H1 (cell line): Measurements from ENCODE around the gene ACAD11. TPM values are rescaled to one million over a fixed set of nuclear protein-coding genes. Genes with fewer than 3 reads are reported as not detected.

Experiments used
- CTCF ChIA-PET: fragments of 300-600 bp; sonication (Branson Sonifier 250); formaldehyde crosslinking; loops from one replicate; lab custom pipeline; 2021; ENCODE audit not compliant: partially characterized antibody; lab: Charles Lee
- POLR2A ChIA-PET: fragments of 300-600 bp; sonication (Branson Sonifier 250); formaldehyde crosslinking; loops from one replicate; lab custom pipeline; 2021; ENCODE audit warnings: inconsistent platforms; ENCODE audit not compliant: partially characterized antibody; lab: Charles Lee
- DNase-seq, 2 experiments: peaks; one replicate each; pipeline versions ENCODE4 v3.0.0 to v3.0.0-alpha.2; 2010 to 2022; ENCODE audit warnings: low spot score in 2 of 2, low read depth in 1 of 2, mixed read lengths in 1 of 2
- FAIRE-seq: peaks from 2 replicates; lab custom pipeline; 2011; peaks lifted over from hg19 to GRCh38; lab: Jason Lieb, UNC
- H2AFZ ChIP-seq: 2 replicates; pipeline ENCODE4 v1.8.1; 2012; ENCODE audit warnings: low read length, inconsistent platforms
- H2AK5ac ChIP-seq: 2 replicates; pipeline ENCODE4 v1.6.1; 2013; ENCODE audit warnings: low read depth, low read length
- H2BK120ac ChIP-seq: replicated peaks from 2 replicates; pipeline ENCODE3; 2013; ENCODE audit warnings: low read depth, low read length, inconsistent platforms
- H2BK12ac ChIP-seq: 2 replicates; pipeline ENCODE4 v1.6.1; 2013; ENCODE audit warnings: low read depth, low read length
- H2BK15ac ChIP-seq: 2 replicates; pipeline ENCODE4 v1.6.1; 2013; ENCODE audit warnings: low read length
- H2BK20ac ChIP-seq: 2 replicates; pipeline ENCODE4 v1.6.1; 2013; ENCODE audit warnings: low read length
- H2BK5ac ChIP-seq: 2 replicates; pipeline ENCODE4 v1.6.1; 2013; ENCODE audit warnings: low read depth, low read length
- H3K14ac ChIP-seq: 2 replicates; pipeline ENCODE4 v1.6.1; 2013; ENCODE audit warnings: inconsistent platforms; ENCODE audit not compliant: insufficient read length
- H3K18ac ChIP-seq: 2 replicates; pipeline ENCODE4 v1.6.1; 2013; ENCODE audit warnings: low read length; ENCODE audit errors: extremely low read depth
- H3K23ac ChIP-seq: 2 replicates; pipeline ENCODE4 v1.6.1; 2013; ENCODE audit warnings: inconsistent platforms; ENCODE audit not compliant: insufficient read length
- H3K23me2 ChIP-seq: 2 replicates; pipeline ENCODE4 v1.6.1; 2013; ENCODE audit warnings: low read depth, low read length
- H3K27ac ChIP-seq: 2 replicates; pipeline ENCODE4 v1.6.1; 2011; ENCODE audit warnings: low read depth, low read length, inconsistent platforms
- H3K27me3 ChIP-seq, 4 experiments: replicated peaks in 1 of 4; 1 replicate in 1 of 4; 2 replicates in 3 of 4; pipeline versions ENCODE4 v1.6.1 to v1.8.1; 2011 to 2013; ENCODE audit warnings: low read length in 3 of 4, mild to moderate bottlenecking in 3 of 4, inconsistent platforms in 2 of 4, mixed read lengths in 2 of 4, moderate library complexity in 1 of 4; ENCODE audit not compliant: control insufficient read depth in 3 of 4, insufficient read depth in 3 of 4; ENCODE audit errors: extremely low read depth in 1 of 4
- H3K36me3 ChIP-seq, 4 experiments: 2 replicates each; pipeline versions ENCODE4 v1.6.1 to v1.8.1; 2011 to 2013; ENCODE audit warnings: mild to moderate bottlenecking in 4 of 4, low read length in 3 of 4, moderate library complexity in 2 of 4, control low read depth in 1 of 4, inconsistent platforms in 1 of 4; ENCODE audit not compliant: insufficient read depth in 4 of 4, control insufficient read depth in 2 of 4
- H3K4ac ChIP-seq: replicated peaks from 2 replicates; pipeline ENCODE3; 2013; ENCODE audit warnings: low read length, low read depth, mixed read lengths, inconsistent platforms; ENCODE audit not compliant: insufficient read length
- H3K4me1 ChIP-seq, 4 experiments: replicated peaks in 1 of 4; 1 replicate in 1 of 4; 2 replicates in 3 of 4; pipeline versions ENCODE4 v1.6.1 to v1.8.1; 2011 to 2013; ENCODE audit warnings: low read length in 3 of 4, inconsistent platforms in 2 of 4, mixed read lengths in 1 of 4; ENCODE audit not compliant: insufficient read depth in 4 of 4, control insufficient read depth in 3 of 4
- H3K4me2 ChIP-seq, 2 experiments: 2 replicates each; pipeline versions ENCODE4 v1.6.1 to v1.8.1; 2011 to 2013; ENCODE audit warnings: low read depth in 2 of 2, low read length in 2 of 2, control low read depth in 1 of 2, inconsistent platforms in 1 of 2, mild to moderate bottlenecking in 1 of 2; ENCODE audit not compliant: insufficient read depth in 1 of 2
- H3K4me3 ChIP-seq, 4 experiments: fragments of 200-600, 300-600 bp in 1 of 4; sonication (generic), shearing (Covaris generic), sonication (Bioruptor Twin) in 1 of 4; 2 replicates each; pipeline versions ENCODE4 v1.5.1 to v1.8.1; 2011 to 2016; ENCODE audit warnings: low read length in 4 of 4, low read depth in 3 of 4, control low read depth in 2 of 4, inconsistent platforms in 2 of 4, mild to moderate bottlenecking in 2 of 4, mixed read lengths in 1 of 4, moderate library complexity in 1 of 4; ENCODE audit not compliant: insufficient read depth in 2 of 4; ENCODE audit errors: extremely low read depth in 1 of 4
- H3K56ac ChIP-seq: replicated peaks from 2 replicates; pipeline ENCODE3; 2013; ENCODE audit warnings: low read depth, mild to moderate bottlenecking, mixed read lengths, low read length, inconsistent platforms; ENCODE audit not compliant: insufficient read length
- H3K79me1 ChIP-seq: 2 replicates; pipeline ENCODE4 v1.6.1; 2013; ENCODE audit warnings: low read depth, low read length, control low read depth
- H3K79me2 ChIP-seq, 2 experiments: 2 replicates each; pipeline versions ENCODE4 v1.6.1 to v1.8.1; 2012 to 2013; ENCODE audit warnings: low read length in 2 of 2, mild to moderate bottlenecking in 2 of 2, inconsistent platforms in 1 of 2; ENCODE audit not compliant: insufficient read depth in 2 of 2, control insufficient read depth in 1 of 2
- H3K9ac ChIP-seq, 4 experiments: replicated peaks in 1 of 4; 1 replicate in 1 of 4; 2 replicates in 3 of 4; pipeline versions ENCODE4 v1.6.1 to v1.8.1; 2011 to 2013; ENCODE audit warnings: low read depth in 3 of 4, low read length in 3 of 4, control low read depth in 2 of 4, mild to moderate bottlenecking in 2 of 4, moderate library complexity in 2 of 4, inconsistent platforms in 1 of 4; ENCODE audit errors: extremely low read depth in 1 of 4
- H3K9me3 ChIP-seq, 2 experiments: 2 replicates each; pipeline versions ENCODE4 v1.6.1 to v1.8.1; 2012 to 2013; ENCODE audit warnings: mild to moderate bottlenecking in 2 of 2, moderate library complexity in 2 of 2, control low read depth in 1 of 2, inconsistent platforms in 1 of 2, low read depth in 1 of 2, low read length in 1 of 2, mixed read lengths in 1 of 2; ENCODE audit not compliant: insufficient read depth in 2 of 2
- H4K20me1 ChIP-seq, 2 experiments: replicated peaks in 1 of 2; 2 replicates each; pipeline versions ENCODE3 to v1.8.1; 2011 to 2013; ENCODE audit warnings: inconsistent platforms in 2 of 2, low read length in 2 of 2, mild to moderate bottlenecking in 1 of 2; ENCODE audit not compliant: insufficient read depth in 2 of 2, control insufficient read depth in 1 of 2
- H4K5ac ChIP-seq: 2 replicates; pipeline ENCODE4 v1.6.1; 2013; ENCODE audit warnings: low read length, low read depth, mixed read lengths, inconsistent platforms; ENCODE audit not compliant: insufficient read length
- H4K8ac ChIP-seq: 2 replicates; pipeline ENCODE4 v1.8.0; 2013; ENCODE audit warnings: mild to moderate bottlenecking, moderate library complexity, low read length, inconsistent platforms; ENCODE audit not compliant: insufficient read depth; ENCODE audit errors: extremely low read depth
- H4K91ac ChIP-seq: replicated peaks from 2 replicates; pipeline ENCODE3; 2013; ENCODE audit warnings: low read length, mixed read lengths, inconsistent platforms; ENCODE audit not compliant: insufficient read length
- CBX8 ChIP-seq: fragments of 300-800, 300-1000 bp; sonication (generic); IDR thresholded peaks from 2 replicates; pipeline ENCODE4 v1.7.1; 2016; ENCODE audit warnings: low read depth, low read length, borderline replicate concordance
- RAD21 ChIP-seq, 2 experiments: IDR thresholded peaks in 1 of 2; conservative IDR thresholded peaks in 1 of 2; 2 replicates each; pipeline ENCODE4 v1.6.1; 2011; ENCODE audit warnings: low read depth in 2 of 2, low read length in 2 of 2, improper control_type of control experiment in 1 of 2, inconsistent platforms in 1 of 2, mild to moderate bottlenecking in 1 of 2, moderate library complexity in 1 of 2
- SIN3A ChIP-seq, 2 experiments: IDR thresholded peaks in 1 of 2; conservative IDR thresholded peaks in 1 of 2; 2 replicates each; pipeline ENCODE4 v1.6.1; 2011 to 2012; ENCODE audit warnings: low read length in 2 of 2, improper control_type of control experiment in 1 of 2, low read depth in 1 of 2, mild to moderate bottlenecking in 1 of 2
- TAF1 ChIP-seq: IDR thresholded peaks from 2 replicates; pipeline ENCODE4 v1.6.1; 2011; ENCODE audit warnings: mild to moderate bottlenecking, low read depth, low read length
- WGBS, 2 experiments: shearing (Covaris generic) in 1 of 2; methylation state at CpG; one replicate each; pipeline versions ENCODE4 v1.1.6 to v1.1.7; 2013 to 2015; ENCODE audit warnings: low lambda C conversion rate in 2 of 2, mixed read lengths in 2 of 2, inconsistent platforms in 1 of 2, low coverage in 1 of 2, missing lambda C conversion rate in 1 of 2; ENCODE audit not compliant: insufficient replicate concordance in 2 of 2, insufficient coverage in 1 of 2, insufficient read length in 1 of 2; ENCODE audit errors: extremely low coverage in 1 of 2, missing lambda C conversion rate in 1 of 2; 5-methylcytosine and 5-hydroxymethylcytosine counted together
- polyA plus RNA-seq, 7 experiments: library from polyadenylated mRNA; depleted of rRNA in 3 of 7; stranded (reverse) in 5 of 7; unstranded in 2 of 7; fragments of >200 nt in 5 of 7; fragments of 200-250 nt in 2 of 7; gene quantifications; 1 replicate in 5 of 7; 2 replicates in 1 of 7; 4 replicates in 1 of 7; pipeline versions ENCODE4 v1.2.1 to v1.2.3, GENCODE V29; 2011 to 2013; ENCODE audit warnings: missing spikeins in 2 of 7, mixed read lengths in 2 of 7
- total RNA-seq: library from RNA; stranded (reverse); fragmentation: NEBNext Ultra II Directional; extraction: Animal tissue kit (Norgen Biotek cat#: 25700); gene quantifications from 2 replicates; pipeline ENCODE4 v1.2.1, GENCODE V29; 2021

The ACAD11 gene
- total and polyA plus RNA-seq, 2 of the 8 experiments (the other 6 are each of a cell fraction or from before 2014, with no cell fraction given): 5.5 to 11.0 TPM

- Histone ChIP-seq H2BK120ac (no peak overlapping the region), H3K4me1 (no peaks in the 10 kb centered on the region), H3K27ac (no peak overlapping the region), H3K14ac (no peak overlapping the region), H2BK15ac (no peak overlapping the region), H4K20me1 (peaks cover 0 to 2% of the 10 kb centered on the region in 2 experiments), H3K23ac (no peak overlapping the region), H2BK12ac (no peak overlapping the region), H4K5ac (no peak overlapping the region), H3K9ac (no peak overlapping the region), H2BK20ac (no peak overlapping the region), H3K18ac (no peak overlapping the region), H4K91ac (no peak overlapping the region), H2AK5ac (no peak overlapping the region), H2BK5ac (no peak overlapping the region), H2AFZ (no peak overlapping the region), H3K56ac (no peak overlapping the region), H3K79me2 (no peaks in the 10 kb centered on the region), H3K23me2 (no peaks in the 10 kb centered on the region), H3K79me1 (no peaks in the 10 kb centered on the region), H3K4me3 (no peak overlapping the region), H3K27me3 (no peaks in the 10 kb centered on the region), H4K8ac (no peak overlapping the region), H3K4me2 (no peak overlapping the region), H3K36me3 (peaks cover 0 to 16% (median 3%) of the 10 kb centered on the region in 4 experiments; a peak in 4 of 8 replicates), H3K9me3 (no peaks in the 10 kb centered on the region; a peak in 1 of 4 replicates), H3K4ac (no peak overlapping the region)
- DNase-seq (no peak), FAIRE-seq (no peak)
- ChIA-PET POLR2A (no interaction called here), CTCF (interaction anchor here (1.4 to 2.1 kb wide), 4 partner anchors 10 to 99 kb away, joined by 3 to 8 read pairs (median 4); no protein-coding TSS in a partner anchor)
- 90% methylated on average over 2 of the region's 2 CpGs; no CpG with 5 or more reads in 1 of the 2 experiments for WGBS, 2 experiments
- TF ChIP-seq RAD21 (IDR thresholded peaks at IDR 0.05 in 1 of 2, conservative IDR thresholded peaks at IDR 0.05 in 1 of 2; ENCODE audit: low read depth in 2 of 2, low read length in 2 of 2) (no peak), TAF1 (no peak), SIN3A (conservative IDR thresholded peaks at IDR 0.05 in 1 of 2, IDR thresholded peaks at IDR 0.05 in 1 of 2; ENCODE audit: low read depth in 1 of 2, low read length in 2 of 2) (no peak), CBX8 (no peak)
These were observed 116.4 kb downstream of the ACAD11 start for GRCh38 chr3:132543011-132543739.
